Measurements from ENCODE around the gene CRIP3.

DNA sequence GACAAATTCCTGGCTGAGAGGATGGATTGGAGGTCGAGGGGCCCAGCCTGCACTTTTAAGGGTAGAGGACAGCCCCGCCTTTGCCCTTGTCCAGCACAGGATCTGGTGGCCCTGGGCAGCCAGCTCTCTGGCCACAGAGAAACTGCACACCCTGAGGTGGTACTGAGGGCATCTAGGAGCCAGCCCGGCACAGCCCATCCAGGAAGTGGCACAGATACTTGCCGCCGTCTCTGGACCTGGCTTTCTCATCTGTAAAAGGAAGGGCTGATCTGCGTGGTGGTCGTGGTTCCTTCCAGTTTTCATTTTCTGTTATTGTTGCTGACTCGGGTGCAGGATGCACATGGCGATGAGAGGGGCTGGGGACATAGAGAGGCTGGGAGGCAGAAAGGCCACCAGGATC, 26.6 kb downstream of the CRIP3 start:
- TF ChIP-seq CBFB (CRISPR knock-in tag; IDR thresholded peaks at IDR 0.05; ENCODE audit: low read depth) (no peak), KAT7 (CRISPR knock-in tag; IDR thresholded peaks at IDR 0.05; ENCODE audit: borderline replicate concordance) (no peak), JUN (CRISPR knock-in tag; IDR thresholded peaks at IDR 0.05) (no peak), MXD4 (CRISPR knock-in tag; IDR thresholded peaks at IDR 0.05; ENCODE audit: borderline replicate concordance) (no peak)
- TF ChIP-seq, protein P1, sequence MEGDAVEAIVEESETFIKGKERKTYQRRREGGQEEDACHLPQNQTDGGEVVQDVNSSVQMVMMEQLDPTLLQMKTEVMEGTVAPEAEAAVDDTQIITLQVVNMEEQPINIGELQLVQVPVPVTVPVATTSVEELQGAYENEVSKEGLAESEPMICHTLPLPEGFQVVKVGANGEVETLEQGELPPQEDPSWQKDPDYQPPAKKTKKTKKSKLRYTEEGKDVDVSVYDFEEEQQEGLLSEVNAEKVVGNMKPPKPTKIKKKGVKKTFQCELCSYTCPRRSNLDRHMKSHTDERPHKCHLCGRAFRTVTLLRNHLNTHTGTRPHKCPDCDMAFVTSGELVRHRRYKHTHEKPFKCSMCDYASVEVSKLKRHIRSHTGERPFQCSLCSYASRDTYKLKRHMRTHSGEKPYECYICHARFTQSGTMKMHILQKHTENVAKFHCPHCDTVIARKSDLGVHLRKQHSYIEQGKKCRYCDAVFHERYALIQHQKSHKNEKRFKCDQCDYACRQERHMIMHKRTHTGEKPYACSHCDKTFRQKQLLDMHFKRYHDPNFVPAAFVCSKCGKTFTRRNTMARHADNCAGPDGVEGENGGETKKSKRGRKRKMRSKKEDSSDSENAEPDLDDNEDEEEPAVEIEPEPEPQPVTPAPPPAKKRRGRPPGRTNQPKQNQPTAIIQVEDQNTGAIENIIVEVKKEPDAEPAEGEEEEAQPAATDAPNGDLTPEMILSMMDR (IDR thresholded peaks at IDR 0.05): no peak

Measured in WTC11 (cell line).